Activated T-helper 2 cell treated with anti-CD3 and anti-CD28 coated beads, Interferon-gamma antibody, Interleukin-2, Interleukin-4, amounts not matched to agents 10 μg/mL and 5 μg/mL and 100 μg/mL, durations not matched to agents 14 hours and 24 hours and 36 hours (primary cell): Measurements from ENCODE around the gene C5orf63. TPM values are rescaled to one million over a fixed set of nuclear protein-coding genes. Genes with fewer than 3 reads are reported as not detected.
"Not testable (repeated sequence)": the region's sequence is repeated elsewhere in the genome, so short reads cannot be mapped to it uniquely, and the experiment has no call there.

Experiments used
- DNase-seq: peaks from one replicate; pipeline ENCODE4 v3.0.0; 2021; ENCODE audit warnings: low spot score
- H3K27ac Mint-ChIP-seq: one replicate; pipeline ENCODE4 v1.8.0; 2021; ENCODE audit warnings: mixed read lengths
- H3K27me3 Mint-ChIP-seq: one replicate; pipeline ENCODE4 v1.8.0; 2021; ENCODE audit warnings: low read depth, mixed read lengths
- H3K36me3 Mint-ChIP-seq: one replicate; pipeline ENCODE4 v1.8.0; 2021; ENCODE audit warnings: low read depth, mixed read lengths
- H3K4me1 Mint-ChIP-seq: one replicate; pipeline ENCODE4 v1.8.0; 2021; ENCODE audit warnings: low read depth, mixed read lengths
- H3K4me3 Mint-ChIP-seq: one replicate; pipeline ENCODE4 v1.8.0; 2021; ENCODE audit warnings: low read depth, mild to moderate bottlenecking, moderate library complexity, mixed read lengths
- H3K9me3 Mint-ChIP-seq: one replicate; pipeline ENCODE4 v1.8.0; 2021; ENCODE audit warnings: mixed read lengths
- intact Hi-C: fragments of 100-400 bp; cut with micrococcal nuclease; formaldehyde crosslinking; loops from one replicate; pipeline ENCODE4 v1.15.1; 2023
- total RNA-seq: library from RNA; stranded (reverse); gene quantifications from 2 replicates; pipeline ENCODE4 v1.2.3, GENCODE V29; 2022

The C5orf63 gene
- total RNA-seq, 1 donor from 2014 or later: 6.1 TPM

- intact Hi-C loops: no loop called here
- H3K36me3 Mint-ChIP-seq: no peaks in the 10 kb centered on the region
- H3K4me1 Mint-ChIP-seq: peaks cover 11% of the 10 kb centered on the region
- H3K4me3 Mint-ChIP-seq: no peak overlapping the region
- no peak overlapping the region for H3K27ac Mint-ChIP-seq
- DNase-seq: no peak
- no peaks in the 10 kb centered on the region for H3K9me3 Mint-ChIP-seq
- H3K27me3 Mint-ChIP-seq: peaks cover 27% of the 10 kb centered on the region
These were observed 48.5 kb downstream of the C5orf63 start for GRCh38 chr5:127024821-127025220.

GRCh38 chr5:127023552-127024191, 49.6 kb downstream of the C5orf63 start:
- DNase-seq, H3K9me3 Mint-ChIP-seq, H3K27ac Mint-ChIP-seq, H3K36me3 Mint-ChIP-seq, intact Hi-C loops, H3K4me3 Mint-ChIP-seq, H3K4me1 Mint-ChIP-seq: not testable (repeated sequence)
- peaks cover 18% of the 10 kb centered on the region for H3K27me3 Mint-ChIP-seq

- DNase-seq: no peak
- Mint-ChIP-seq H3K9me3 (no peaks in the 10 kb centered on the region), H3K27me3 (peaks cover 16% of the 10 kb centered on the region), H3K36me3 (no peaks in the 10 kb centered on the region), H3K4me3 (no peak overlapping the region), H3K4me1 (peaks cover 3% of the 10 kb centered on the region), H3K27ac (no peak overlapping the region)
- intact Hi-C loops: no loop called here
These were observed 50.5 kb downstream of the C5orf63 start for GRCh38 chr5:127022846-127023245.

GRCh38 chr5:127019928-127020327, 53.4 kb downstream of the C5orf63 start:
- no peak overlapping the region for H3K27ac Mint-ChIP-seq
- H3K4me1 Mint-ChIP-seq: peaks cover 3% of the 10 kb centered on the region
- no peak for DNase-seq
- no peak overlapping the region for H3K4me3 Mint-ChIP-seq
- intact Hi-C loops: no loop called here
- H3K9me3 Mint-ChIP-seq: no peaks in the 10 kb centered on the region
- H3K36me3 Mint-ChIP-seq: no peaks in the 10 kb centered on the region
- peaks cover 5% of the 10 kb centered on the region for H3K27me3 Mint-ChIP-seq

- DNase-seq, H3K4me1 Mint-ChIP-seq, H3K4me3 Mint-ChIP-seq, H3K27ac Mint-ChIP-seq, H3K27me3 Mint-ChIP-seq, H3K9me3 Mint-ChIP-seq, H3K36me3 Mint-ChIP-seq, intact Hi-C loops: not testable (repeated sequence)
These were observed 56.6 kb downstream of the C5orf63 start for GRCh38 chr5:127016722-127017121.

GRCh38 chr5:127015716-127016115, 57.6 kb downstream of the C5orf63 start:
- intact Hi-C loops: no loop called here
- Mint-ChIP-seq H3K4me3 (no peak overlapping the region), H3K27me3 (peaks cover 3% of the 10 kb centered on the region), H3K27ac (no peak overlapping the region), H3K4me1 (no peaks in the 10 kb centered on the region), H3K36me3 (no peaks in the 10 kb centered on the region), H3K9me3 (no peaks in the 10 kb centered on the region)
- DNase-seq: no peak

- intact Hi-C loops: no loop called here
- Mint-ChIP-seq H3K36me3 (no peaks in the 10 kb centered on the region), H3K9me3 (no peaks in the 10 kb centered on the region)
These were observed 58.7 kb downstream of the C5orf63 start for GRCh38 chr5:127014573-127014972.

GRCh38 chr5:127013407-127013806, 59.9 kb downstream of the C5orf63 start:
- H3K4me3 Mint-ChIP-seq: no peak overlapping the region
- H3K27ac Mint-ChIP-seq: no peak overlapping the region
- H3K9me3 Mint-ChIP-seq: no peaks in the 10 kb centered on the region
- DNase-seq: no peak
- peaks cover 3% of the 10 kb centered on the region for H3K27me3 Mint-ChIP-seq
- no peaks in the 10 kb centered on the region for H3K36me3 Mint-ChIP-seq
- intact Hi-C loops: loop anchor here (2.0 kb wide), 1 partner anchor 25 kb away; no protein-coding TSS in a partner anchor
- peaks cover 2% of the 10 kb centered on the region for H3K4me1 Mint-ChIP-seq

More at GRCh38 chr5:127014573-127014972, 58.7 kb downstream of the C5orf63 start:
- H3K4me3 Mint-ChIP-seq: no peak overlapping the region
- peaks cover 3% of the 10 kb centered on the region for H3K27me3 Mint-ChIP-seq
- no peak overlapping the region for H3K27ac Mint-ChIP-seq
- DNase-seq: no peak
- peaks cover 1% of the 10 kb centered on the region for H3K4me1 Mint-ChIP-seq

- H3K9me3 Mint-ChIP-seq: no peaks in the 10 kb centered on the region
- no peak for DNase-seq
- H3K27me3 Mint-ChIP-seq: peaks cover 3% of the 10 kb centered on the region
- peaks cover 2% of the 10 kb centered on the region for H3K4me1 Mint-ChIP-seq
- no peak overlapping the region for H3K4me3 Mint-ChIP-seq
- intact Hi-C loops: loop anchor here (2.0 kb wide), 1 partner anchor 24 kb away; no protein-coding TSS in a partner anchor
- H3K27ac Mint-ChIP-seq: no peak overlapping the region
- H3K36me3 Mint-ChIP-seq: no peaks in the 10 kb centered on the region
These were observed 60.4 kb downstream of the C5orf63 start for GRCh38 chr5:127012916-127013315.

GRCh38 chr5:127011961-127012644, 61.2 kb downstream of the C5orf63 start:
- DNase-seq: no peak
- Mint-ChIP-seq H3K27ac (no peak overlapping the region), H3K4me3 (no peak overlapping the region), H3K36me3 (no peaks in the 10 kb centered on the region), H3K9me3 (no peaks in the 10 kb centered on the region), H3K4me1 (peaks cover 2% of the 10 kb centered on the region), H3K27me3 (peaks cover 3% of the 10 kb centered on the region)
- intact Hi-C loops: loop anchor here (2.0 kb wide), 1 partner anchor 23 kb away; no protein-coding TSS in a partner anchor

GRCh38 chr5:127011153-127011552, 62.1 kb downstream of the C5orf63 start:
- intact Hi-C loops: no loop called here
- no peak for DNase-seq
- H3K36me3 Mint-ChIP-seq: no peaks in the 10 kb centered on the region
- no peak overlapping the region for H3K4me3 Mint-ChIP-seq
- H3K27me3 Mint-ChIP-seq: peaks cover 2% of the 10 kb centered on the region
- no peak overlapping the region for H3K27ac Mint-ChIP-seq
- H3K4me1 Mint-ChIP-seq: peaks cover 2% of the 10 kb centered on the region
- H3K9me3 Mint-ChIP-seq: no peaks in the 10 kb centered on the region

GRCh38 chr5:127010362-127010761, 62.9 kb downstream of the C5orf63 start:
- intact Hi-C loops: no loop called here
- Mint-ChIP-seq H3K36me3 (no peaks in the 10 kb centered on the region), H3K4me1 (peaks cover 2% of the 10 kb centered on the region), H3K27ac (no peak overlapping the region), H3K27me3 (peaks cover 2% of the 10 kb centered on the region), H3K4me3 (no peak overlapping the region), H3K9me3 (no peaks in the 10 kb centered on the region)
- no peak for DNase-seq

- intact Hi-C loops: no loop called here
- H3K27ac Mint-ChIP-seq: no peak overlapping the region
- H3K9me3 Mint-ChIP-seq: no peaks in the 10 kb centered on the region
- H3K4me3 Mint-ChIP-seq: no peak overlapping the region
- peaks cover 2% of the 10 kb centered on the region for H3K27me3 Mint-ChIP-seq
- no peak for DNase-seq
- H3K4me1 Mint-ChIP-seq: peaks cover 2% of the 10 kb centered on the region
- H3K36me3 Mint-ChIP-seq: no peaks in the 10 kb centered on the region
These were observed 63.5 kb downstream of the C5orf63 start for GRCh38 chr5:127009784-127010183.
